GM18508 (cell line): ENCODE results near the gene SORCS1.

ENCODE experiments used
- ATAC-seq: cut with Tn5 transposase; IDR thresholded peaks from one replicate; pipeline ENCODE4 v1.9.1; 2021; ENCODE audit warnings: moderate number of reproducible peaks; ENCODE audit not compliant: insufficient read depth, unreplicated experiment

SORCS1 gene

GRCh38 chr10:107163881-107164861 is at the start of gene SORCS1:
Gene SORCS1, minus strand, starts transcription at chr10:107164706.
- ATAC-seq: no peak

- no peak for ATAC-seq
Observed at GRCh38 chr10:107214261-107214660, 49.8 kb upstream of the SORCS1 start.

DNA sequence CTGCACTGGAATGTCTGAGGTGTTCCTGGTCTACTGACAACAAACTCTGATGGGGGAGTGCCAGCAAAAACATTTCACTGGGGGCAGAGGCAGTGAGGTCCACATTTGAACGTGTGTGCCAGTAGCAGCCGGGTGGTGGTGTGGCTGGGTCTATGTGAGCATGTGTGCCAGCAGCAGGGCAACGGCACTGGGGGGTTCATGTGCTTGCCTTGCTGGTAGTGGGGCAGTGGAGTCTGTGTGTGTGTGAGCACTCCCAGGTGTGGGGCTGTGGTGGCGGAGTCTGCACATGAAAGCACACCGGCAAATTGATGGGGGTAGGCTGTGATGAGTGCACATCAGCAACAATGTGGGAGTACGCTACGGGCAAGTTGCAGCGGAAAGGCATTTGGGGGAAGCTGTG is 49.4 kb upstream of the SORCS1 start:
- ATAC-seq: no peak

DNA sequence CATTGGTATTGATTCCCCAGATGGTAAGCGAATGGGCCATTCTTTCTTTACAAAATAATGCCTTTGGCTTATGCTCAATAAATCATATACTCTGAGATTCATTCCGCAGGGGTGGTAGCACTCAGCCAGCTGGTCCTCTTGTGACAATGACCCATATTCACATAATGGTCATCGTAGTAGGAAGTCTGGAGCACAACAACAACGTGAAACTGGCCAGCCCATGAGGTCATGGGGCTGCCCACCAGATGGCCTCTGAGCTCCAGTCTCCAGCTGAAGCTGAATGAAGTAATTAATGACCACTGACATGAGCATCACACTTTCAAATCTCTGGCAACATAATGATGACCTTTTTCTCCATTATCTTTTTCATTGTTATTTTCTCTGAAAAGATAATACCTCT is 42.3 kb upstream of the SORCS1 start:
- ATAC-seq: no peak

DNA sequence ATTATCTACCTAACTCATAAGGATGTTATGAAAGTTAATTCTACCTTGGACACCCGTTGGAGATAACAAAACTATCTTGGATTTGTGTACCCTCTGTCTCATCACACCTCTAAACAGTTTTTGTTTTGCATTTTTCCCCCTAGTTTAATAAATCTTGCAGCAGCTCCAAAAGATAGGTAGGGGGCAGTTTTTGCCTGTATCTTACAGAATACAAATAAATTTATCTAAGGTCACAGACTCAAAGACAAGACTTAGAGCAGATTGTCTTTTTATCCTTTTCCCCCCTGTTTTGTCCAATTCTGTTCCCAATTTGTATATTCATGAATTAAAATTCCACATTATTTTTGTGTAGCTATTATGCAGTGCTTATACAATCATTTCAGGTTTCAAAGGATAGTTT is 5.0 kb upstream of the SORCS1 start:
- ATAC-seq: no peak

- ATAC-seq: no peak
Observed at GRCh38 chr10:107168738-107169137, 4.2 kb upstream of the SORCS1 start.

GRCh38 chr10:107166403-107166802 is 1.9 kb upstream of the SORCS1 start:
- ATAC-seq: no peak

- no peak for ATAC-seq
Observed at GRCh38 chr10:107164992-107165391, 486 bp upstream of the SORCS1 start.

DNA sequence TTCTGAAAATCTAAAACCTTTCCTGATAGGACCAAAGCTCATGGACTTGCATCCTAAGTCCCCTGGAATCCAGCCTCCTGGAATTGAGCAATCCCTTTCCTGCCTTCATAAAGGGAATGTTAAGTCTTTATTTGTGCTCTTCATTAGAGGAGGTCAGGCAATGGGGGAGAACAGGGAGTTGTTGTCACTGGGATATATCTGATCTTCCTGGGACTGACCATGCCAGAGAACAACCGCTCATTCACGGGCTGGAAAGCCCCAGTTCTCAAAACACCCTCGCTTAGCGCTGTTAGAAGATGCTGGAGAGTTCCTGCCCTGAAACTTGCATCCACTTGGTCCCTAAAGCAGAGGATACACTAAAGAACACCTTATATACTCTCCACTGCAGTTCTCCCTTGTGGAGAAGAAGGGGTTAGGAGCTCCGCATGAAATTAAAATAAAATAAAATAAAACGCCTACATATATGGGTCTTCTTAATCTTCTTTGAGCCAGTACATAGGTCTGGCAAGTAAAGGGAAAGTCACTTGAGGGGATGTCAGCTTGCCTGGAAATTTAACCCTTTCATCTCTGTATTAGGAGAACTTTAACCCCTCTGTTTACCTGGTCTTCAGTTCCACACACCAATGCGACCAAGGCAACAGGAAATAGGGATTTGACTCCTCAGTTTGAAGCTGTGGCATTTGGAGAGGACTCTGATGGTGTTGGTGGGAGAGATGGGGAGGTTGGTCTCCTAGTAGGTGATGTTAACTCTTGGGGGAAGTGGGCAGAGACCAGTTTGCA is 1.2 kb downstream of the SORCS1 start:
- ATAC-seq: no peak

- no peak for ATAC-seq
Observed at GRCh38 chr10:107160866-107161265, 3.6 kb downstream of the SORCS1 start.

GRCh38 chr10:107159871-107160270 is 4.6 kb downstream of the SORCS1 start:
- ATAC-seq: no peak

DNA sequence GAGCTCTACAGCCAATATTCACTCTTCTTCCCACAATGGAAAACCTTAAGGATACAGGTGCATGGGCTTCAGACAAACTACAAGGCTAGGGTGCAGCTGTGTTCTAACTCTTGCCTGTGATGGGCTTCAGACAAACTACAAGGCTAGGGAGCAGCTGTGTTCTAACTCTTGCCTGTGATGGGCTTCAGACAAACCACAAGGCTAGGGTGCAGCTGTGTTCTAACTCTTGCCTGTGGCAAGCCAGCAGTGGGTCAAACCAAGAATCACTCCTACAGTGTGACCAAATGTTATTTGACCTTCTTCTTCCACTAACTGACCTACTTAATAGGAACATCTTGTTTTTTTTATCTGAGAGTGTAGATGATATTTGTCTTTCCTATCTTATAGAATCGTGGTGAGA is 7.4 kb downstream of the SORCS1 start:
- ATAC-seq: no peak

DNA sequence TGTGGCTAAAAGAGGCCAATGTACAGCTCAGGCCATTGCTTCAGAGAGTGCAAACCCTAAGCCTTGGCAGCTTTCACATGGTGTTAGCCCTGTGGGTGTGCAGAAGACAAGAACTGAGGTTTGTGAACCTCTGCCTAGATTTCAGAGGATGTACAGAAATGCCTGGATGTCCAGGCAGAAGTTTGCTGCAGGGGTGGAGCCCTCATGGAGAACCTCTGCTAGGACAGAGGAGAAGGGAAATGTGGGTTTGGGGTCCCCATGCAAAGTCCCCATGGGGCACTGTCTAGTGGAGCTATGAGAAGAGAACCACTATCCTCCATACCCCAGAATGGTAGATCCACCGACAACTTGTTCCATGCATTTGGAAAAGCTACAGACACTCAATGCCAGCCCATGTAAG is 12.4 kb downstream of the SORCS1 start:
- ATAC-seq: no peak

GRCh38 chr10:107148906-107149305 is 15.6 kb downstream of the SORCS1 start:
- ATAC-seq: no peak

- ATAC-seq: no peak
Observed at GRCh38 chr10:107144490-107144889, 20.0 kb downstream of the SORCS1 start.

DNA sequence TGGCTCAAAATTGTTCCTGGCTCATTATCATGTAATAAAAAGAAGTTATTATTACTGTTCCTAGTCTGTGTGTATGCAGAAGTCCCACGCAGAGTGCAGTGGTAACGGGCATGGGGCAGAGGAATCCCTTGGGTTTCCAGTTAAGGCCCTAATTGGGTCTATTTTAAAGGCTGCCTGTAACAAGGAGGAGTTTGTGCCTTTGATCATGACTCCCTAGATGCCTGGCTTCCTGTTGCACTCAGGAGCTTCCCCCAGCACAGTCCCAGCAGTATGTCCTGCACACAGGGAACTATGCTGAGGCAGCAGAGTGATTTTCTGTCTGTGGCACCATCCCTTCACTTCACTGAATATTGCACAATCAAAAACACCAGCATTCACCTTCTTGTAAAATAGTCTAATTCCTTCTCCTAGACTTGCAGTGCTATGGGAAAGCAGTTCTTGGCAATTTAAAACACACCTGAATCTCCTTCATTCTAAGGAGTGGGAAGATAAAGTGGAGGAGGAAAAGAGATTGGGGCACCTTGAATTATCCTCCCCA is 22.9 kb downstream of the SORCS1 start:
- ATAC-seq: no peak

DNA sequence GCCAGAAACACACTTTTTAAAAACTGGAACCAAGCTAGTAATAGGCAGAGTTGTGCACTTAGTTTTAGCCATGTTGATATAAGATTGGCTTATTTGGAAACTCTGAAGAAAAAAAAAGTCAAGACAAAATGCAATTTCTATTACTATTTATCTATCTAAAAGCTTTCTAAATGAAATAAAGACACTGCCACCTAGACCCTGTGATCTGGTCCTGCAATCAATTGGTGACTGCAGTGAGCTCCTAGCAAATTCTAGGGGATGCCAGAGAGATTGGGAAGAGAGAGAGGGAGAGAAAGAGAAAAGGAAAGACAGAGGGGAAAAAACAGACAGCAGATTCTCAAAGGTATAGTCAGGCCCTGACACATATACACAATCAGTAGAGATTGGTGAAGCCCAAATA is 25.3 kb downstream of the SORCS1 start:
- no peak for ATAC-seq

DNA sequence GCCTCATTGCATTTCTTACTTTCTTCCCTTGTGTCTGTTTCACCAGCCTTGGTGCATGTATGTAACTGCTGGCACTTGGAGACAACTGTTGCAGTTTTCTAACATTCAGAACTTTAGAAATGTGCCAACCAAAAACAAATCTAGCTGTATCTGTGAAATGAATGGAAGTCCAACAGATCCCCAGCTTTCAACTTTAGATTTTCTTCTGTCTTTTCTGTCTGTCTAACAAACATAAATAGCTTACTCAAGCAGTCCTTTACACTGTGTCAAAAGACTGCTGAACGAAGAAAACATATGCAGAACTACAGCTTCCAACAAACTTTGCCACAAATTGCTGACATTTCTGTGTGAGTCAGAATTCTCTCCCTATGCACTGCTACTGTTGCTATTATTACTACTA is 30.9 kb downstream of the SORCS1 start:
- no peak for ATAC-seq

DNA sequence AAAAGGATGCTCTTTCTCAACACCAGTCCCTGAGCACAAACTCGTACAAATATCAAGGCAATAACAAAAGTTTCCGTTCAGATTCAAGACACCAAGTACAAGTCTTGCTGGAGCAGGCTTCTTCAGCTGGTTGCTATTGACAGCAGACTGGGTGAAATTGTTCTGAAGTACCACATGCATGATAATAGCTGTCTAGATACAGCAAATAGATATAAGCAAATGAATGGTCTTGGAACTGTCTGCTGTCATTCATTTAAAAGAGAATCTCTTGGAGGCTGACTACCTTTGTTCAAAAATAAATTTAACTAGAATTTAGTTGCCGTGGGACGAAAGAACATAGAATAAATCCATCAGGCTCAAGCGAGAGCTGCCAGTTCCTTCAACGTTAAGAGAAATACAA is 35.5 kb downstream of the SORCS1 start:
- ATAC-seq: no peak

GRCh38 chr10:107126512-107127065 is 37.9 kb downstream of the SORCS1 start:
- ATAC-seq: no peak

GRCh38 chr10:107122703-107123102 is 41.8 kb downstream of the SORCS1 start:
- ATAC-seq: no peak
